Neutrophil (primary cell): ENCODE data around the gene BHLHE23.

Experiments used
- H3K27ac ChIP-seq: fragments of 200-600 bp; sonication (generic); 2 replicates; pipeline ENCODE4 v1.5.1; 2016; ENCODE audit warnings: mild to moderate bottlenecking, moderate library complexity
- H3K27me3 ChIP-seq: fragments of 200-600 bp; sonication (generic); 2 replicates; pipeline ENCODE4 v1.6.0; 2016; ENCODE audit warnings: mild to moderate bottlenecking
- H3K36me3 ChIP-seq: fragments of 200-600 bp; sonication (generic); 2 replicates; pipeline ENCODE4 v1.5.1; 2017
- H3K4me1 ChIP-seq, 2 experiments: fragments of 200-600 bp in 1 of 2; sonication (generic) in 1 of 2; 1 replicate in 1 of 2; 2 replicates in 1 of 2; pipeline versions ENCODE4 v1.5.1 to v1.6.1; 2013 to 2016; ENCODE audit warnings: low read depth in 1 of 2, low read length in 1 of 2, mild to moderate bottlenecking in 1 of 2, moderate library complexity in 1 of 2; ENCODE audit not compliant: control insufficient read depth in 1 of 2, insufficient read depth in 1 of 2
- H3K4me3 ChIP-seq, 2 experiments: fragments of 200-600 bp in 1 of 2; sonication (generic) in 1 of 2; 1 replicate in 1 of 2; 2 replicates in 1 of 2; pipeline ENCODE4 v1.5.1; 2013 to 2016; ENCODE audit warnings: low read depth in 1 of 2, low read length in 1 of 2, mild to moderate bottlenecking in 1 of 2, moderate library complexity in 1 of 2
- H3K9me3 ChIP-seq: fragments of 200-600 bp; sonication (generic); 2 replicates; pipeline ENCODE4 v1.5.1; 2016
- CTCF ChIP-seq: fragments of 200-600 bp; sonication (generic); IDR thresholded peaks from 2 replicates; pipeline ENCODE4 v1.5.1; 2016; ENCODE audit warnings: antibody characterized with exemption

BHLHE23 gene

GRCh38 chr20:63049191-63049518 is 42.4 kb upstream of the BHLHE23 start:
- Histone ChIP-seq H3K27me3 (peaks cover 18% of the 10 kb centered on the region), H3K4me3 (no peak overlapping the region), H3K4me1 (no peaks in the 10 kb centered on the region), H3K9me3 (no peaks in the 10 kb centered on the region), H3K36me3 (no peaks in the 10 kb centered on the region), H3K27ac (no peak overlapping the region)
- TF ChIP-seq CTCF = no peak

DNA sequence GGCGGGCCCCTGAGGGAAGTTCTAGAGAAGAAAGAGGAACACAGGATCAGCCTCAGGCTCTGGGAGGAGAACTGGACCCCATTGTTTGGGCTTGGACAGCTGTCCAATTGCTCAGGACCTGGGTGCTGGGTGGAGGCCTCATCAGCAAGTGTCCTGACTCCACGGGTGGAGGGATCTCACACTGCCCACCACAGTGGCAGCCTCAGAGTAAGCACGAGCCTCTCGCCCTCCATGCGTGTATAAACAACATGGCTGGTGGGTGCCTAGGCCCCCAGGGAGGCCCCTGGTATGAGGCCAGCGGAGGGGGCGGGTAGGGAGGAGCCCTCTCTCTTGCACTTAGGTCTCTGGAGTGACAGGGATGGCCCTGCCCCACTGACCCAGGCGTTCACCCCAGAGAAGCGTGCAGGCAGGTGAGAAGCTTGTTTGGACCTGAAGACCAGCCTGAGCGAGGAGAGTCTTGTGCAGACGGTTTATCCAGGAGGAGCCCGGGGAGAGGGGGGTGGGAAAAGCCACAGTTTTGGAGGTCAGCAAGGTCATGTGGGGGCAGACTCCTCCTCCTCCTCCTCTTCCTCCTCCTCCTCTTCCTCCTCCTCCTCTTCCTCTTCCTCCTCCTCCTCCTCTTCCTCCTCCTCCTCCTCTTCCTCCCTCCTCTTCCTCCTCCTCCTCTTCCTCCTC is 41.9 kb upstream of the BHLHE23 start:
- no peak for TF ChIP-seq CTCF
- no peaks in the 10 kb centered on the region for H3K36me3 ChIP-seq
- peaks cover 17% of the 10 kb centered on the region for H3K27me3 ChIP-seq
- H3K4me1 ChIP-seq = no peaks in the 10 kb centered on the region
- H3K4me3 ChIP-seq = no peak overlapping the region
- no peak overlapping the region for H3K27ac ChIP-seq
- no peaks in the 10 kb centered on the region for H3K9me3 ChIP-seq

DNA sequence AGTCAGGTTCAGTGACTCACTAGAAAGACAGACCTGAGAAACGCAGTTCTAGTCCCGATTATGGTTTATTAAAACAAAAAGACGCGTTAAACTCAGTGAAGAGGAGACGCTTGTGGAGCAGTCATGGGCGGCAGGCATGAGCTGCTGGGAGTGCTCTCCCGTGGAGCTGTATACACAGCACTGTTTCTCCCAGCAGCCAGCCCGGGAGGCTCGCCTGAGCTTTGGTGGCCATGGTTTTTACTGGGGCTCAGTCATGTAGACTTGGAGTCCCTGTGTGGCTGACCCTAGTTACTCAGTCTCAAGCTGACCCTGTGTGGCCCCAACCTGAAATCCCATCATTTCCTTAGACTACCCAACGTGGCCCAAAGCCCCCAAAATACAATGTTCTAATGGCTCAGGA is 41.2 kb upstream of the BHLHE23 start:
- peaks cover 12% of the 10 kb centered on the region for H3K27me3 ChIP-seq

GRCh38 chr20:63047267-63047666 is 40.5 kb upstream of the BHLHE23 start:
- TF ChIP-seq CTCF = no peak
- H3K4me3 ChIP-seq = no peak overlapping the region
- H3K27me3 ChIP-seq = peaks cover 16% of the 10 kb centered on the region
- H3K27ac ChIP-seq = no peak overlapping the region
- no peaks in the 10 kb centered on the region for H3K9me3 ChIP-seq
- no peaks in the 10 kb centered on the region for H3K4me1 ChIP-seq
- no peaks in the 10 kb centered on the region for H3K36me3 ChIP-seq

More for the DNA sequence above, 41.2 kb upstream of the BHLHE23 start:
- no peak for TF ChIP-seq CTCF
- no peaks in the 10 kb centered on the region for H3K4me1 ChIP-seq
- H3K4me3 ChIP-seq = no peak overlapping the region
- no peaks in the 10 kb centered on the region for H3K36me3 ChIP-seq
- H3K9me3 ChIP-seq = no peaks in the 10 kb centered on the region
- H3K27ac ChIP-seq = no peak overlapping the region

DNA sequence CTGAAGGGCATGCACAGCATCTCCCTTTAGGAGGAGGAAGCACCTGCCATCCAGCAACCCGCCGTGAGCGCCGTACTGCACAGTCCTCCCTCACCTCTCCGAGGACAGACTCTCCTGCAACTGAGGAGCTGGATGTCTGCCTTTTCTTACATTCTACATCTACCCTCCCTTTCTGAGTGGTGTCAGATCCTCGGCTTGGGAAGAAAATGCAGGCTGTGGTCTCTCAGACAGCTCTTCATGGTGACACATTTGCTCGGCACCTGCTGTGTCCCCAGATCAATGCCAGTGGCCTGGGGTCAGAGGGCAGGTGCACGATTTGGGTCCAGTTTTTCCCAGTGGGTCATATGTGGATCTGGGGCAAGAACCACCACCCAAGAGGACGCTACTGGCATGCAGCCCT is 40.1 kb upstream of the BHLHE23 start:
- Histone ChIP-seq H3K27me3 (peaks cover 16% of the 10 kb centered on the region), H3K4me3 (no peak overlapping the region), H3K9me3 (no peaks in the 10 kb centered on the region), H3K27ac (no peak overlapping the region), H3K36me3 (no peaks in the 10 kb centered on the region), H3K4me1 (no peaks in the 10 kb centered on the region)
- no peak for TF ChIP-seq CTCF

- Histone ChIP-seq H3K9me3 (no peaks in the 10 kb centered on the region), H3K4me3 (no peak overlapping the region), H3K36me3 (no peaks in the 10 kb centered on the region), H3K27ac (no peak overlapping the region), H3K27me3 (peaks cover 20% of the 10 kb centered on the region), H3K4me1 (no peaks in the 10 kb centered on the region)
- no peak for TF ChIP-seq CTCF
These were observed 39.2 kb upstream of the BHLHE23 start for GRCh38 chr20:63045991-63046390.
